H1 (cell line): ENCODE results near the gene DLG1. TPM values are rescaled to one million over a fixed set of nuclear protein-coding genes. Genes with fewer than 3 reads are reported as not detected.

Experiments used
- ASH2L ChIP-seq: fragments of 200-600, 300-600 bp; sonication (generic); IDR thresholded peaks from one replicate; pipeline ENCODE4 v1.7.1; 2017; ENCODE audit warnings: low read length
- BRCA1 ChIP-seq: IDR thresholded peaks from 2 replicates; pipeline ENCODE4 v1.6.1; 2012; ENCODE audit warnings: low read depth, low read length, improper control_type of control experiment
- JUND ChIP-seq: IDR thresholded peaks from 2 replicates; pipeline ENCODE4 v1.6.1; 2011; ENCODE audit warnings: mild to moderate bottlenecking, improper control_type of control experiment, low read length
- KDM5A ChIP-seq: fragments of 200-600 bp; IDR thresholded peaks from 2 replicates; pipeline ENCODE4 v1.7.1; 2012; ENCODE audit warnings: mild to moderate bottlenecking, low read length, inconsistent platforms, mixed read lengths
- NRF1 ChIP-seq: IDR thresholded peaks from 2 replicates; pipeline ENCODE4 v1.6.1; 2011; ENCODE audit warnings: mild to moderate bottlenecking, low read depth, low read length, improper control_type of control experiment
- SP2 ChIP-seq: IDR thresholded peaks from 2 replicates; pipeline ENCODE4 v1.6.1; 2012; ENCODE audit warnings: mild to moderate bottlenecking, low read length, inconsistent platforms
- TAF1 ChIP-seq: IDR thresholded peaks from 2 replicates; pipeline ENCODE4 v1.6.1; 2011; ENCODE audit warnings: mild to moderate bottlenecking, low read depth, low read length
- TAF7 ChIP-seq: optimal IDR thresholded peaks from 2 replicates; pipeline ENCODE3; 2011; ENCODE audit warnings: low read depth, mild to moderate bottlenecking, inconsistent platforms, low read length, moderate library complexity, borderline replicate concordance
- YY1 ChIP-seq: IDR thresholded peaks from 2 replicates; pipeline ENCODE4 v1.6.1; 2011; ENCODE audit warnings: low read depth, mild to moderate bottlenecking, low read length
- ZNF274 ChIP-seq: IDR thresholded peaks from 2 replicates; pipeline ENCODE4 v1.7.0; 2012; ENCODE audit warnings: low read length, borderline replicate concordance; ENCODE audit errors: extremely low read depth
- polyA plus RNA-seq, 7 experiments: library from polyadenylated mRNA; depleted of rRNA in 3 of 7; stranded (reverse) in 5 of 7; unstranded in 2 of 7; fragments of >200 nt in 5 of 7; fragments of 200-250 nt in 2 of 7; gene quantifications; 1 replicate in 5 of 7; 2 replicates in 1 of 7; 4 replicates in 1 of 7; pipeline versions ENCODE4 v1.2.1 to v1.2.3, GENCODE V29; 2011 to 2013; ENCODE audit warnings: missing spikeins in 2 of 7, mixed read lengths in 2 of 7
- total RNA-seq: library from RNA; stranded (reverse); fragmentation: NEBNext Ultra II Directional; extraction: Animal tissue kit (Norgen Biotek cat#: 25700); gene quantifications from 2 replicates; pipeline ENCODE4 v1.2.1, GENCODE V29; 2021
- TF ChIP-seq, protein P1 (sequence below): fragments of 300-600 bp; sonication (generic); IDR thresholded peaks from 2 replicates; pipeline ENCODE4 v1.7.1; 2012; ENCODE audit warnings: low read length, moderate library complexity, mild to moderate bottlenecking, inconsistent platforms; ENCODE audit not compliant: insufficient replicate concordance
- TF ChIP-seq, protein P2 (sequence below): IDR thresholded peaks from 2 replicates; pipeline ENCODE4 v1.6.1; 2012; ENCODE audit warnings: inconsistent platforms

Gene DLG1
- total and polyA plus RNA-seq, 2 of the 8 experiments (the other 6 are each of a cell fraction or from before 2014, with no cell fraction given): 13.4 to 78.8 TPM

DNA sequence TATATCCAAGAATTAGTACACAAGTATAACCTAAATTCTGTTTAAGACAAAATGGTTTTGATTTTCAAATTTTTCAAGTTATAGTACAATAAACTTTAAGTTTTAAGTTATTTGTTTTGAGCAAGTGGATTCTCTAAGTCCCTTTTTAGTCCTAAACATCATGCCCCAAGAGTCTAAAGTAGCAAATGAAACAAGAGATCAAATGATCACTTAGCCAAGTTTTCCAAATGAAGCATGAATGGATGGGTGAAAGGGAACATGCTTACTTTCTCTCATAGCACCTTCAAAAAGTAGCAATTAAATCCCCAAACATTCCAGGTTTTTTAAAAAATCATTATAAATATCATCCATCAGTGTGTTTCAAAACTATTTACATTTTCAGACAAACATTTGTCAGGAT, 19.5 kb downstream of the DLG1 start (continued):
- TF ChIP-seq, protein P1, sequence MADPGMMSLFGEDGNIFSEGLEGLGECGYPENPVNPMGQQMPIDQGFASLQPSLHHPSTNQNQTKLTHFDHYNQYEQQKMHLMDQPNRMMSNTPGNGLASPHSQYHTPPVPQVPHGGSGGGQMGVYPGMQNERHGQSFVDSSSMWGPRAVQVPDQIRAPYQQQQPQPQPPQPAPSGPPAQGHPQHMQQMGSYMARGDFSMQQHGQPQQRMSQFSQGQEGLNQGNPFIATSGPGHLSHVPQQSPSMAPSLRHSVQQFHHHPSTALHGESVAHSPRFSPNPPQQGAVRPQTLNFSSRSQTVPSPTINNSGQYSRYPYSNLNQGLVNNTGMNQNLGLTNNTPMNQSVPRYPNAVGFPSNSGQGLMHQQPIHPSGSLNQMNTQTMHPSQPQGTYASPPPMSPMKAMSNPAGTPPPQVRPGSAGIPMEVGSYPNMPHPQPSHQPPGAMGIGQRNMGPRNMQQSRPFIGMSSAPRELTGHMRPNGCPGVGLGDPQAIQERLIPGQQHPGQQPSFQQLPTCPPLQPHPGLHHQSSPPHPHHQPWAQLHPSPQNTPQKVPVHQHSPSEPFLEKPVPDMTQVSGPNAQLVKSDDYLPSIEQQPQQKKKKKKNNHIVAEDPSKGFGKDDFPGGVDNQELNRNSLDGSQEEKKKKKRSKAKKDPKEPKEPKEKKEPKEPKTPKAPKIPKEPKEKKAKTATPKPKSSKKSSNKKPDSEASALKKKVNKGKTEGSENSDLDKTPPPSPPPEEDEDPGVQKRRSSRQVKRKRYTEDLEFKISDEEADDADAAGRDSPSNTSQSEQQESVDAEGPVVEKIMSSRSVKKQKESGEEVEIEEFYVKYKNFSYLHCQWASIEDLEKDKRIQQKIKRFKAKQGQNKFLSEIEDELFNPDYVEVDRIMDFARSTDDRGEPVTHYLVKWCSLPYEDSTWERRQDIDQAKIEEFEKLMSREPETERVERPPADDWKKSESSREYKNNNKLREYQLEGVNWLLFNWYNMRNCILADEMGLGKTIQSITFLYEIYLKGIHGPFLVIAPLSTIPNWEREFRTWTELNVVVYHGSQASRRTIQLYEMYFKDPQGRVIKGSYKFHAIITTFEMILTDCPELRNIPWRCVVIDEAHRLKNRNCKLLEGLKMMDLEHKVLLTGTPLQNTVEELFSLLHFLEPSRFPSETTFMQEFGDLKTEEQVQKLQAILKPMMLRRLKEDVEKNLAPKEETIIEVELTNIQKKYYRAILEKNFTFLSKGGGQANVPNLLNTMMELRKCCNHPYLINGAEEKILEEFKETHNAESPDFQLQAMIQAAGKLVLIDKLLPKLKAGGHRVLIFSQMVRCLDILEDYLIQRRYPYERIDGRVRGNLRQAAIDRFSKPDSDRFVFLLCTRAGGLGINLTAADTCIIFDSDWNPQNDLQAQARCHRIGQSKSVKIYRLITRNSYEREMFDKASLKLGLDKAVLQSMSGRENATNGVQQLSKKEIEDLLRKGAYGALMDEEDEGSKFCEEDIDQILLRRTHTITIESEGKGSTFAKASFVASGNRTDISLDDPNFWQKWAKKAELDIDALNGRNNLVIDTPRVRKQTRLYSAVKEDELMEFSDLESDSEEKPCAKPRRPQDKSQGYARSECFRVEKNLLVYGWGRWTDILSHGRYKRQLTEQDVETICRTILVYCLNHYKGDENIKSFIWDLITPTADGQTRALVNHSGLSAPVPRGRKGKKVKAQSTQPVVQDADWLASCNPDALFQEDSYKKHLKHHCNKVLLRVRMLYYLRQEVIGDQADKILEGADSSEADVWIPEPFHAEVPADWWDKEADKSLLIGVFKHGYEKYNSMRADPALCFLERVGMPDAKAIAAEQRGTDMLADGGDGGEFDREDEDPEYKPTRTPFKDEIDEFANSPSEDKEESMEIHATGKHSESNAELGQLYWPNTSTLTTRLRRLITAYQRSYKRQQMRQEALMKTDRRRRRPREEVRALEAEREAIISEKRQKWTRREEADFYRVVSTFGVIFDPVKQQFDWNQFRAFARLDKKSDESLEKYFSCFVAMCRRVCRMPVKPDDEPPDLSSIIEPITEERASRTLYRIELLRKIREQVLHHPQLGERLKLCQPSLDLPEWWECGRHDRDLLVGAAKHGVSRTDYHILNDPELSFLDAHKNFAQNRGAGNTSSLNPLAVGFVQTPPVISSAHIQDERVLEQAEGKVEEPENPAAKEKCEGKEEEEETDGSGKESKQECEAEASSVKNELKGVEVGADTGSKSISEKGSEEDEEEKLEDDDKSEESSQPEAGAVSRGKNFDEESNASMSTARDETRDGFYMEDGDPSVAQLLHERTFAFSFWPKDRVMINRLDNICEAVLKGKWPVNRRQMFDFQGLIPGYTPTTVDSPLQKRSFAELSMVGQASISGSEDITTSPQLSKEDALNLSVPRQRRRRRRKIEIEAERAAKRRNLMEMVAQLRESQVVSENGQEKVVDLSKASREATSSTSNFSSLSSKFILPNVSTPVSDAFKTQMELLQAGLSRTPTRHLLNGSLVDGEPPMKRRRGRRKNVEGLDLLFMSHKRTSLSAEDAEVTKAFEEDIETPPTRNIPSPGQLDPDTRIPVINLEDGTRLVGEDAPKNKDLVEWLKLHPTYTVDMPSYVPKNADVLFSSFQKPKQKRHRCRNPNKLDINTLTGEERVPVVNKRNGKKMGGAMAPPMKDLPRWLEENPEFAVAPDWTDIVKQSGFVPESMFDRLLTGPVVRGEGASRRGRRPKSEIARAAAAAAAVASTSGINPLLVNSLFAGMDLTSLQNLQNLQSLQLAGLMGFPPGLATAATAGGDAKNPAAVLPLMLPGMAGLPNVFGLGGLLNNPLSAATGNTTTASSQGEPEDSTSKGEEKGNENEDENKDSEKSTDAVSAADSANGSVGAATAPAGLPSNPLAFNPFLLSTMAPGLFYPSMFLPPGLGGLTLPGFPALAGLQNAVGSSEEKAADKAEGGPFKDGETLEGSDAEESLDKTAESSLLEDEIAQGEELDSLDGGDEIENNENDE: no peak
- TF ChIP-seq YY1 (no peak), TAF1 (no peak), KDM5A (no peak), ZNF274 (no peak), ASH2L (no peak), TAF7 (no peak), SP2 (no peak), NRF1 (no peak), BRCA1 (no peak), JUND (no peak)
- TF ChIP-seq, protein P2, sequence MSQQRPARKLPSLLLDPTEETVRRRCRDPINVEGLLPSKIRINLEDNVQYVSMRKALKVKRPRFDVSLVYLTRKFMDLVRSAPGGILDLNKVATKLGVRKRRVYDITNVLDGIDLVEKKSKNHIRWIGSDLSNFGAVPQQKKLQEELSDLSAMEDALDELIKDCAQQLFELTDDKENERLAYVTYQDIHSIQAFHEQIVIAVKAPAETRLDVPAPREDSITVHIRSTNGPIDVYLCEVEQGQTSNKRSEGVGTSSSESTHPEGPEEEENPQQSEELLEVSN: no peak
- TF ChIP-seq, all 59 proteins: peak for 0
